ENCODE data around the gene DENND4C.

GRCh38 chr9:19294219-19294618 lies 63.7 kb downstream of the DENND4C start:
- TF ChIP-seq CTCF (IDR thresholded peaks at IDR 0.05) (no peak), ZFX (IDR thresholded peaks at IDR 0.05; ENCODE audit: borderline replicate concordance) (no peak)

Data from 22Rv1 (cell line).